GM19467 (cell line): ENCODE data around the gene DPPA5.
"Not testable (repeated sequence)": the region's sequence is repeated elsewhere in the genome, so short reads cannot be mapped to it uniquely, and the experiment has no call there.

Experiments
- ATAC-seq: cut with Tn5 transposase; IDR thresholded peaks from one replicate; pipeline ENCODE4 v1.9.1; 2021; ENCODE audit warnings: mild to moderate bottlenecking, moderate library complexity; ENCODE audit not compliant: unreplicated experiment

The DPPA5 gene

DNA sequence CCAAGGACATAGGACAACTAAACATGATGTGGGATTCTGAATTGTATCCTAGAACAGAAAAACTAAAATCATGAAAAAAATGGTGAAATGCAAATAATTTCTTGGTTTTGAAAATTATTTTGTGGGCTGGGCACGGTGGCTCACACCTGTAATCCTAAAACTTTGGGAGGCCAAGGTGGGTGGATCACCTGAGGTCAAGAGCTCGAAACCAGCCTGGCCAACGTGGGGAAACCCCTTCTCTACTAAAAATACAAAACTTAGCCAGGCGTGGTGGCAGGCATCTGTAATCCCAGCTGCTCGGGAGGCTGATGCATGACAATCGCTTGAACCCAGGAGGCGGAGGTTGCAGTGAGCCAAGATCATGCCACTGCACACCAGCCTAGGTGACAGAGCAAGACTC, 50.3 kb downstream of the DPPA5 start:
- not testable (repeated sequence) for ATAC-seq
